Measurements from ENCODE around the gene CXCR6. TPM values are rescaled to one million over a fixed set of nuclear protein-coding genes. Genes with fewer than 3 reads are reported as not detected.

Gene CXCR6
- total and polyA plus RNA-seq, 2 of the 13 experiments (the other 11 are each of a cell fraction or from before 2014, with no cell fraction given): not detected

- no peak; the same call in 1 of the 2 replicates for TF ChIP-seq CBX5 (CRISPR knock-in tag; IDR thresholded peaks at IDR 0.05; ENCODE audit: borderline replicate concordance)
- TF ChIP-seq XRCC5 (optimal IDR thresholded peaks at IDR 0.05; ENCODE audit: low read length): no peak
- no peak for TF ChIP-seq ZNF878 (CRISPR knock-in tag; IDR thresholded peaks at IDR 0.05)
- peak; percentile 55; the same call in 1 of the 2 replicates for TF ChIP-seq REL (CRISPR knock-in tag; conservative IDR thresholded peaks at IDR 0.05)
- no peak for TF ChIP-seq SP140L (CRISPR knock-in tag; IDR thresholded peaks at IDR 0.05; ENCODE audit: borderline replicate concordance)
- TF ChIP-seq ZNF256 (CRISPR knock-in tag; conservative IDR thresholded peaks at IDR 0.05): peak; percentile 42; the same call in 1 of the 2 replicates
- no peak for TF ChIP-seq BRD4 (CRISPR knock-in tag; IDR thresholded peaks at IDR 0.05)
- no peak for TF ChIP-seq ZNF557 (CRISPR knock-in tag; IDR thresholded peaks at IDR 0.05)
- peak; percentile 68 for TF ChIP-seq AGO2 (optimal IDR thresholded peaks at IDR 0.05; ENCODE audit: low read depth, low read length)
- TF ChIP-seq SETDB1 (CRISPR knock-in tag; IDR thresholded peaks at IDR 0.05; ENCODE audit: borderline replicate concordance): no peak
- TF ChIP-seq, protein P1, sequence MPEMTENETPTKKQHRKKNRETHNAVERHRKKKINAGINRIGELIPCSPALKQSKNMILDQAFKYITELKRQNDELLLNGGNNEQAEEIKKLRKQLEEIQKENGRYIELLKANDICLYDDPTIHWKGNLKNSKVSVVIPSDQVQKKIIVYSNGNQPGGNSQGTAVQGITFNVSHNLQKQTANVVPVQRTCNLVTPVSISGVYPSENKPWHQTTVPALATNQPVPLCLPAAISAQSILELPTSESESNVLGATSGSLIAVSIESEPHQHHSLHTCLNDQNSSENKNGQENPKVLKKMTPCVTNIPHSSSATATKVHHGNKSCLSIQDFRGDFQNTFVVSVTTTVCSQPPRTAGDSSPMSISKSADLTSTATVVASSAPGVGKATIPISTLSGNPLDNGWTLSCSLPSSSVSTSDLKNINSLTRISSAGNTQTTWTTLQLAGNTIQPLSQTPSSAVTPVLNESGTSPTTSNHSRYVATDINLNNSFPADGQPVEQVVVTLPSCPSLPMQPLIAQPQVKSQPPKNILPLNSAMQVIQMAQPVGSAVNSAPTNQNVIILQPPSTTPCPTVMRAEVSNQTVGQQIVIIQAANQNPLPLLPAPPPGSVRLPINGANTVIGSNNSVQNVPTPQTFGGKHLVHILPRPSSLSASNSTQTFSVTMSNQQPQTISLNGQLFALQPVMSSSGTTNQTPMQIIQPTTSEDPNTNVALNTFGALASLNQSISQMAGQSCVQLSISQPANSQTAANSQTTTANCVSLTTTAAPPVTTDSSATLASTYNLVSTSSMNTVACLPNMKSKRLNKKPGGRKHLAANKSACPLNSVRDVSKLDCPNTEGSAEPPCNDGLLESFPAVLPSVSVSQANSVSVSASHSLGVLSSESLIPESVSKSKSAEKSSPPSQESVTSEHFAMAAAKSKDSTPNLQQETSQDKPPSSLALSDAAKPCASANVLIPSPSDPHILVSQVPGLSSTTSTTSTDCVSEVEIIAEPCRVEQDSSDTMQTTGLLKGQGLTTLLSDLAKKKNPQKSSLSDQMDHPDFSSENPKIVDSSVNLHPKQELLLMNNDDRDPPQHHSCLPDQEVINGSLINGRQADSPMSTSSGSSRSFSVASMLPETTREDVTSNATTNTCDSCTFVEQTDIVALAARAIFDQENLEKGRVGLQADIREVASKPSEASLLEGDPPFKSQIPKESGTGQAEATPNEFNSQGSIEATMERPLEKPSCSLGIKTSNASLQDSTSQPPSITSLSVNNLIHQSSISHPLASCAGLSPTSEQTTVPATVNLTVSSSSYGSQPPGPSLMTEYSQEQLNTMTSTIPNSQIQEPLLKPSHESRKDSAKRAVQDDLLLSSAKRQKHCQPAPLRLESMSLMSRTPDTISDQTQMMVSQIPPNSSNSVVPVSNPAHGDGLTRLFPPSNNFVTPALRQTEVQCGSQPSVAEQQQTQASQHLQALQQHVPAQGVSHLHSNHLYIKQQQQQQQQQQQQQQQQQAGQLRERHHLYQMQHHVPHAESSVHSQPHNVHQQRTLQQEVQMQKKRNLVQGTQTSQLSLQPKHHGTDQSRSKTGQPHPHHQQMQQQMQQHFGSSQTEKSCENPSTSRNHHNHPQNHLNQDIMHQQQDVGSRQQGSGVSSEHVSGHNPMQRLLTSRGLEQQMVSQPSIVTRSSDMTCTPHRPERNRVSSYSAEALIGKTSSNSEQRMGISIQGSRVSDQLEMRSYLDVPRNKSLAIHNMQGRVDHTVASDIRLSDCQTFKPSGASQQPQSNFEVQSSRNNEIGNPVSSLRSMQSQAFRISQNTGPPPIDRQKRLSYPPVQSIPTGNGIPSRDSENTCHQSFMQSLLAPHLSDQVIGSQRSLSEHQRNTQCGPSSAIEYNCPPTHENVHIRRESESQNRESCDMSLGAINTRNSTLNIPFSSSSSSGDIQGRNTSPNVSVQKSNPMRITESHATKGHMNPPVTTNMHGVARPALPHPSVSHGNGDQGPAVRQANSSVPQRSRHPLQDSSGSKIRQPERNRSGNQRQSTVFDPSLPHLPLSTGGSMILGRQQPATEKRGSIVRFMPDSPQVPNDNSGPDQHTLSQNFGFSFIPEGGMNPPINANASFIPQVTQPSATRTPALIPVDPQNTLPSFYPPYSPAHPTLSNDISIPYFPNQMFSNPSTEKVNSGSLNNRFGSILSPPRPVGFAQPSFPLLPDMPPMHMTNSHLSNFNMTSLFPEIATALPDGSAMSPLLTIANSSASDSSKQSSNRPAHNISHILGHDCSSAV (CRISPR knock-in tag; IDR thresholded peaks at IDR 0.05; ENCODE audit: borderline replicate concordance): no peak
- TF ChIP-seq ZNF616 (CRISPR knock-in tag; IDR thresholded peaks at IDR 0.05; ENCODE audit: low read depth): peak; percentile 39; the same call in 1 of the 2 replicates
- no peak for TF ChIP-seq ZKSCAN5 (CRISPR knock-in tag; IDR thresholded peaks at IDR 0.05)
- TF ChIP-seq FOXC1 (CRISPR knock-in tag; IDR thresholded peaks at IDR 0.05; ENCODE audit: borderline replicate concordance): no peak; the same call in 1 of the 2 replicates
- no peak; the same call in 1 of the 2 replicates for TF ChIP-seq ZNF773 (CRISPR knock-in tag; IDR thresholded peaks at IDR 0.05; ENCODE audit: borderline replicate concordance)
- TF ChIP-seq SAP130 (CRISPR knock-in tag; IDR thresholded peaks at IDR 0.05; ENCODE audit: low read depth): peak; percentile 64; the same call in 1 of the 2 replicates
- no peak; the same call in 1 of the 2 replicates for TF ChIP-seq NR2F2 (IDR thresholded peaks at IDR 0.05; ENCODE audit: borderline replicate concordance, low read depth)
- peak; percentile 21; the same call in 1 of the 2 replicates for TF ChIP-seq PBX3 (CRISPR knock-in tag; IDR thresholded peaks at IDR 0.05; ENCODE audit: borderline replicate concordance)
- TF ChIP-seq ZNF83 (CRISPR knock-in tag; IDR thresholded peaks at IDR 0.05; ENCODE audit: borderline replicate concordance): no peak
- peak; percentile 47 to 84; a peak in 3 of 4 replicates for TF ChIP-seq POLR2A (IDR thresholded peaks at IDR 0.05; ENCODE audit: insufficient read depth in 1 of 2, low read depth in 2 of 2, low read length in 2 of 2)
- TF ChIP-seq ADNP (CRISPR knock-in tag; IDR thresholded peaks at IDR 0.05): no peak
These were observed 52.2 kb downstream of the CXCR6 start, which contains the start of gene FYCO1 (continued) for GRCh38 chr3:45995236-45996192.
